ENCODE data around the gene TLX3.

Gene TLX3

GRCh38 chr5:171306781-171307591 is 2.1 kb upstream of the TLX3 start:
- no peak for DNase-seq

DNA sequence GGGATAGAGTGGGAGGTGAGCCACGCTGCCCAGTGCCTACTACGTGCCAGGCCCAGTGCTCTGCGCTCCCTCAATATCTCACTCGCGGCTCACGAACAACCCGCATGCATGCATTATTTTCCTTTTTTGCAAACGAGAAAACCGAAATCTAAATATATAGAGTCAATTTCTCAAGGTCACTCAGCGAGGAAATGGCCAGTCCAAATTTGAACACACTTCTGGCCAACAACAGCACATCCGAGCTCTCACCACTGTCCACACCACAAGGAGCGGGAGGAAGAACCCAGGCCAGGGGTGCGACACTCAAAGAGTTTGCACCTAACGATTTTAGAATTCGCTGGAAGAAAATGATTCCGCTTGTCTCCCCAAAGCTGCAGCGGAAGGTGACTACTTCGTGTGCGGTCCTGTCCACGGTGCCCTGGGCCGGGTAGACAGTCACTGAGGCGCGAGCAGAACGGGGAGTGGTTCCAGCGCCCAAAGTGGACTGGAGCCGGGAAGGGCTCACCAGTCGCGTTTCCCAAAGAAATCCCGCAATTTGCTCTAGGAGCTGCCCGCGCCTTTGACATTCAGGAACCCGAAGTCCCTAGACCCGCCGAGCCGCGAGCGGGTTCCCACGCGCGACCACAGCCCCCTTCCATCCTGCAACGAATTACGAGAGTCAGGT is 1.1 kb upstream of the TLX3 start:
- no peak for DNase-seq

- no peak for DNase-seq
These were observed 496 bp downstream of the TLX3 start for GRCh38 chr5:171309276-171310211.

DNA sequence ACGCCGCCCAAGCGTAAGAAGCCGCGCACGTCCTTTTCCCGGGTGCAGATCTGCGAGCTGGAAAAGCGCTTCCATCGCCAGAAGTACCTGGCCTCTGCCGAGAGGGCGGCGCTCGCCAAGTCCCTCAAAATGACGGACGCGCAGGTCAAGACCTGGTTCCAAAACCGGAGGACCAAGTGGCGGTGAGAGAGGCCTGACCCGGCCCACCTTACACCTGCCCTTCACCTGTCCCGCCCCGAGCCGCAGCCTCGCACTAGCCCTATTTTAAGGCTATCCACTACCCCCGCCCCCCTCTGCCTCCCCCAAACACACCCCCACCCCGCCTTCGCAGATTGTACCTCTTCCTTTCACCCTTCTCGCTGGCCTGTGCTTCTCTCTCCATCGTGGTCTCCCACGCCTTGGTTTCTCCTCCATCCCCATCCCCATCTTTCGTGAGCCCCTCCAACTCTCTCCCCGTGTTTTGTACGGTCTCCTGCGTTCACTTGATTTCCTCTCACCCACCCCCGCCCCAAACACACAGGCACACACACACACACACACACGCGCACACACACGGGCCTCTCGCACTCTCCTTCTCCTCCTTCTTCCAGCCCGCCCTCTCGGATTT is 1.3 kb downstream of the TLX3 start:
- no peak for DNase-seq

- DNase-seq, result no peak
These were observed 1.8 kb downstream of the TLX3 start for GRCh38 chr5:171310819-171311321.

DNA sequence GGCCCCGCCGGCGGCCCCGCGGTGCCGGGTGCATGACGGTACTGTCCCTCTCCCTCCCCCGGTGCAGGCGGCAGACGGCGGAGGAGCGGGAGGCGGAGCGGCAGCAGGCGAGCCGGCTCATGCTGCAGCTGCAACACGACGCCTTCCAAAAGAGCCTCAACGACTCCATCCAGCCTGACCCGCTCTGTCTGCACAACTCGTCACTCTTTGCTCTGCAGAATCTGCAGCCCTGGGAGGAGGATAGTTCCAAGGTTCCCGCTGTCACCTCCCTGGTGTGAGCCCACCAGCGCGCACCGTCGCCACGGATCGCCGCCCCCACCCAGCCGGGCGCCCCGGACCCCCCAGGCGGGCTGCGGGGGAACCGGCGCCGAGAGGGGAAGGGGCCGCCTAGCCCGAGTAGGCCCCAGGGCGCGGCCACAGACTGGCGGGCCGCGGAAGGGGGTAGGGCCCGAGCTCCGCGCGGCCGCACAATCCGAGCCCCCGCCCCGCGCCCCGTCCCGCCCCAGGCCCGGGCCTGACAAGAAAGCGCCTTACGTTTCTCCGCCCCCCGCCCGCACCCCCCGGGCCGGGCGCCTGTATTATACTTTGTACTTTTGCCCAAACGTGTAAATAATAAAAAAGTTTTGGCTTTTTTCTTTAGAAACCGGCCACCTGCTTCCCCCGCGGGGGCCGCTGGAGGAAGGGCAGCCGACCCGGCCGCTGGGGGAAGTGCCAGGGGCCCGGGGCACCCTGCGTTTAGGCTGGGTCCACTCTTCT is 2.5 kb downstream of the TLX3 start:
- no peak for DNase-seq

DNA sequence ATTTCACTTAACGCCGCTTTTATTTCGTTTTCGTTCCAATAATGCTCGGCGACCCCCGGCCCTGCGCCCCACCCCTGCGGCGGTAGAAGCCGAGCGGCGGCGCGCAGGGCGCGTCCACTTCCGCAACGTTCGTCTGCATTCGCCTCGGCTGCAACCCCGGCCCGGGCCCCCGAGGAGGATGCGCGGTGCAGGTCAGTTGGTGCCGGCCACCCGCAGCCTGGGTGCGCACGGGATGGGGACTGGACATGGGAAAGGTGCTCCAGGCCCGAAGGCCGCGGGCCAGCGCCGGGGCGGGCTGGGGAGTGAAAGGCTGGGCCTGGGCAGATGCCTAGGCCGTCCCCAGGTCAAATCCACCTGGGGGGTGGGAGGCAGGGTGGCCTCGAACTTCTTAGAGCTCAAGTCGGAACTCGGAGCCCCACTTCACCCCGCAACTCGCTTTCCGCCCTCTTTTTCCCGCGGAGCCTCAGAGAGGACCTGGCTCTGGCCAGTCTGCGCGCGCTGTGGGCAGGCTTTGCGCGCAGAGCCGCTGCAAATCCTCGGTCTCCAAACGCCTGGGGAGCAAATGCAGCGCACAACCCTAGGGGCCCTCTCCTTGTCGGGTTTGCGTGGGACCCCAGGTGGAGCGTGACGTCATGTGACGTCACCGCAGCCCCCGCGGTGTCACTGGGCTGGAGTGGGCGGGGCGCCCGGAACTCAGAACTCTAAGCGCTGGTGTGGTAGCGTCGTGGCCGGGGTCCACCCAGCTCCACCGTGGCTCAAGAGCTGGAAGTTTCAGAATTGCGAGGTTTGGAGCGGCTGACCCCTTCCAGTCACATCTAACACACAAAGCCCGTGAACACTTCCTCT is 3.3 kb downstream of the TLX3 start:
- no peak for DNase-seq

DNA sequence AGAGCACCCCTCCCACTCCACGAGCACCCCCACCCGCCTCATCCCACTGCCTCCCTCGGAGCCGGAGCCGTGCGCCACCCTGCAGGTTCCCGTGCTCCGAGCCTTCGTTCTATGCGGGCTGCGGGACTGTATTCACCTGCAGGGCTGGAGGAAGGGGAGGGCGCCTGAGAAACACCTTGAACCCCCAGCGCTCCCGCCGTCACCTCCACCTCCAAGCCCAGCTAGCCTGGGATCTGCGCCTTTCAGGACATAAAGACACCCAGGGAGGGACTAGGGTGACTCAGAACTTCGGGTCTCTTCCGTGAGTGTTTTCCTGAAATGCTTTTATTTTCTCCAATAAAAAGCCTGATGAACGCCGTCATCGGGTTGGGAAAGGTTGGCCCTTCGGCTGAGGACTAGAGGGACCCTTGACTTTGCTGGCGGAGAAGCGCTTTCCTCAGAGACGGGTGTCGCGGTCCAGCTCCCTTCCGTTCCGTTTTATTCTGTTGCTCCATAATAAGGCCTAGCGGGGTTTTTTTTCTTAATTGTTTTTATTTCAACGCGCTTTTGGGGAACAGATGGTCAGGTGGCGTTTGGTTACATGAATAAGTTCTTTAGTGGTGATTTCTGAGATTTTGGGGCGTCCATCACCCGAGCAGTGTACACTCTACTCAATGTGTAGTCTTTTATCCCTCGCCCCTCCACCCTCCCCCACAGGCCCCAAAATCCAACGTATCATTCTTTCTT is 4.6 kb downstream of the TLX3 start:
- peak; percentile 5 for DNase-seq

DNA sequence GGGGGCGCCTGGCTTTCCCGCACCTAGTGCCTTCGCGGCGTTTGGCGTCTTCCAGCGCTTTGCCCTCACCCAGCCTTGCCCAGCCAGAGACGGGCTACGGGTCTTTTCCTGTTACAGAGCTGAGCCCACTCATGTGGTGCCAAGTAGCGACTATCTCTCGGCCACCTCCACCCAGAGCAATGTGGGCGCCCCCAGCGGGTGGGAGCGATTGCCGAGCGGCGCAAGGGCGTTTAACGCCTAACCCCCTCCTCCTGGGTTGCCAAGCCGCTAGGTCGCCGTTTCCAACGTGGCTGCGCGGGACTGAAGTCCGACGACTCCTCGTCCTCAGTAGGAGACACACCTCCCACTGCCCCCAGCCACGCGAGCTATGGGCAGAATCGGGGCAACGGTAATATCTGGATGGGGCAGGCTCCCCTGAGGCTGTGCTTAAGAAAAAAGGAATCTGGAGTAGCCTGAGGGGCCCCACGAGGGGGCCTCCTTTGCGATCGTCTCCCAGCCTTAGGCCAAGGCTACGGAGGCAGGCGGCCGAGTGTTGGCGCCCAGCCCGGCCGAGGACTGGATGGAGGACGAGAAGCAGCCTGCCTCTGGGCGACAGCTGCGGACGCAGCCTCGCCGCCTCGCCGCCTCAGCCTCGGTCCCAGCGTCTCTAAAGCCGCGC is 5.8 kb downstream of the TLX3 start:
- no peak for DNase-seq

- DNase-seq, result no peak
These were observed 6.4 kb downstream of the TLX3 start for GRCh38 chr5:171315386-171315891.

DNA sequence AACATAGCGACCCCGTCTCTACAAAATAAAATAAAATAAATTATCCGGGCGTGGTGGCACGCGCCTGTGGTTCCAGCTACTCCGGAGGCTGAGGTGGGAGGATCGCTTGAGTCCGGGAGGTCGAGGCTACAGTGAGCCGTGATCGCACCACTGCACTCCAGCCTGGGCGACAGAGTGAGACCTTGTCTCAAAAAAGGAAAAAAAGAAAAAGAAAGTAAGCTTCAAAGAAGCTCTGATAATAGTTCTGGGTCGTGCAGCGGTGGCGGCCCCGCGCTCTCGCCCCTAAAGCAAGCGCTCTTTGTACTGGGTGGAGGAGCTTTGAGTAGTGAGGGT is 6.8 kb downstream of the TLX3 start:
- DNase-seq, result no peak

DNA sequence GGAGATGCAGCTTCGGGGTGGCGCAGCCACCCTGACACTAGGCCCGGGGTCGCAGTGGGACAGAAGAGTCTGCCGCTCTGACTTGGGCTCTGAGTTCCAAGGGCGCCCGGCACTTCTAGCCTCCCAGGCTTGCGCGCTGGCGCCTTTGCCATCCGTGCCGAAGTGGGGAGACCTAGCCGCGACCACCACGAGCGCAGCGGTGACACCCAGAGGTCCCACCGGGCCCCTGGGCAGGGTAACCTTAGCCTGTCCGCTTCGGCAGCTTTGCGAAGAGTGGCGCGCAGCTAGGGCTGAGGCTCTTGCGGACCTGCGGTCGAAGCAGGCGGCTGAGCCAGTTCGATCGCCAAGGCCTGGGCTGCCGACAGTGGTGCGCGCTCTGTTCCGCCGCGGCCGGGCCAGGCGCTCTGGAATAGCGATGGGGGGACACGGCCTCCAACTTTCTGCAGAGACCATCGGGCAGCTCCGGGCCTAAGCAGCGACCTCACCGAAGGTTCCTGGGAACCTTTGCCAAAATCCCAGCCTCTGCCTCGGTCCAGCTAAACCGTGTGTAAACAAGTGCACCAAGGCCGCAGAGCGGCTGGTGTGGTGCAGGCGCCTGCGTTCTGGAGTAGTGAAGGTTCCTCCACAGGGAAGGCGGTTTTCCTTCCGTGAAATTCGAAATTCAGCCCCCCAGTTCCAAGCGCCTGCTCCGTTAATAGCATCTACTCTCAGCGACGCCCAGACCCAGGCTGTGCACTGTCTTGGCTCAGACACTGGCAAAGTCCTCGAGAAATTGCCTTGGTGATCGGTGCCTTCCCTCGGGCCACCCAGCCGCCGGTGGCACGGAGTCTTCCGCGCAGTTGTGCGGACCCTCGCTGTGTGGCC is 7.4 kb downstream of the TLX3 start:
- DNase-seq, result no peak

DNA sequence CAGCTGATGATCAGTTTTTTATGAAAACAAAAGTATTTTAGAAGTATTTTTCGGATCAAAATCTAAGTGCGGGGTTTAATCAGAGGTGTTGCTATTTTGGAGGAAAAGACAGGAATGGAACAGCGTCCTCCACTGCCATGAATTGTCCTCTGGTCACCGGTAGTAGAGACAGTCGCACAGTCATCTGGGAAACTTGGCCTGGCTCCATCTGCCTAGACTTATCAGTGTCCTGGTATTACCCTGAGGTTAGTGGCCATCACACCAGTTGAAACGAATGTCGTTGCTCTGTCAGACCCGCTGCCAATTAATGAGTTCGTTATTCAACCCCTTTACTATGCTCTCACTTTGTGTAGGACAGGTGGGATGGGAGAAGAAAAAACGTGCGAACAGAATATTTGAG is 8.2 kb downstream of the TLX3 start:
- DNase-seq, result no peak

DNA sequence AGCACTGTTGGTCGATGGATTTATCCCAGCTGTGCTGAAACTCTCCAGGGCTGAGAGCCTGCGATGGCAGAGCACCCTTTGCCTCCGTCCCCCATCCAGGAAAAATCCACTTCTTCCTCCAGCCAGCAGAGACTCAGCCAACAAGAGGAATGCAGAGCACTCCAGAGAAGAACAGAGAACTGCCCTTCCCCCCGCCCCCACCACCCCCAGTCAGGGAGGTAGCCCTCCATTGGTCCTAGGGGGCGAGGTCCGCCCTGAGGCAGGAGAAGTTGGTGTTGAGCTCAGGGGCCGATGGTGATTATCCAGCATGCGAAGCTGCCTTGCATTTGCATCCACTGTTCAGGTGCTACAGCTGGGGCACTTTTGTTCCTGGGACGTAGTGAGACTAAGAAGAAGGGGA is 9.0 kb downstream of the TLX3 start:
- no peak for DNase-seq

DNA sequence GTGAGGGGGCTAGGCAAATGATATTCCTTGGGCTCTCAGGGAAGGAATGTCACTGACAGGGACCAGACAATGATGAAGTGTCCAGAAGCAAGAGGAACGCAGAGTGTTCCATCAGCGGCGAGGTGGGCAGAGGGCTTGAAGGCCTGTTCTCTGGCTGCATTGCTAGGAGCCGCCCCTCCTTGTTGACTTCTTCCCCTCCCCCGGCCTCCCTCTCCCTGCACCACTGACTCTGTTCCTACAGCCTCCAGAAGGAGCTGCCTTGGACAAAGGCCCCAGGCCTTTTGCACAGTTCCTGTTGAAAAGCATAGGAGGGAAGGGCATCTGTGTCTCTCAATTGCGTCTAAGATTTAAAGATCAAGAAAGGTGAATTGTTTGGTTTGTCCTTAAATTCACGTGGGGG is 12.4 kb downstream of the TLX3 start:
- DNase-seq, result no peak

GRCh38 chr5:171322527-171322926 is 13.5 kb downstream of the TLX3 start:
- DNase-seq, result no peak

DNA sequence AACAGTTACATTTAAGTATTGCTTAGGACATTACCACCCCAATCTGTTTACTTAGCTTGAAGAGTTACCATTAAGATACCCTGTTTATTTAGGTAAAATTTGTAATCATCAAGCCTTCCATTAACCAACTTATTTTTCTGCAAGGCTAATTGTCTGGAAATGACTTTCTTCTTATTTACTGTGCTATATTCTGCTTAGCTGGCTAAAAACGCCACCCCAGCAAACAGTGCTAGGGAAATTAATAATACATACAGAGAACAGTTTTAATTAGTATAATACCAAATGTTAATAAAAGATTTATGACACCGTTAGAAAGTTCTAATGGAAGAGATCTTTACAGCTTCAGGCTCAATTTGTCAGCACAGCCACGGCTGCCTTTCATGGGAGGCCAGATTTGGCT is 14.0 kb downstream of the TLX3 start:
- no peak for DNase-seq

DNA sequence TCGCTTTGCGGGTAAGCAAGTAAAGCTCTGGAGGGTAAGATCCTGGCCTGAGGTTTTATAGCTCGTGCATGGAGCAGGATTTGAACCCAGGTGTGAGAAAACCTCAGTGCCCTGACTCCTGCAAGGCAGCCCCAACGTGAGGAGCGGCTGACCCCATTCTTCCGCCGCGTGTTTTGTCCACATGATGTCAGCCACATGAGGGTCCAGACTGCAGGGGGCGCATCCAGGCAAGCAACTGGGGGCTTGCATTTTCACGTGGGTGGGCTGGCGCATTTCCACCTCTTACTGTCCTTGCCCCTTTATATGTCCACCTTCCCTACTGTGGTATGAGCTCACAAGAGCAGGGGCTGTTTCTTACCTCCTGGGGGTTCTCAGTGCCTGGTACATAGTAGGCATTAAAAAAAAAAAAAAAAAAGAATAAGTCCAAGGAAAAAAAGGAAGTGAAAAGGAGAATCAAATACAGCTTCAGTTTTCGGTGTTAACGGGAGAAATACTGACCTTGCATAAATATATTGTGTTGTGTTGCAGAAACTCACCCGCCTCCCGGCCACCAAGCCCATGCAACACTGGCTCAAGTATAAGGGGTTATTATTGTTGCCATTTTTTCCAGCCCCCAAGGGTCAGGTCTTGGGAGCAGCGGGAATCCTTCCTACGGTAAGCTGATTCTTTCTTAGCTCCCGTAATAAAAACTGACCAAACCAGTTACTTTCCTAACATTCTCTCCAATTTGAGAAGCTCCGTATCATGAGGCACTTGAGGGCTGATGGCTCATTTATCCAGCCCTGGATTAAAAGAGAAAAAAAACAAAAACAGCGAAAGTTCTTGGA is 15.0 kb downstream of the TLX3 start:
- peak; percentile 74 for DNase-seq
